CD14-positive monocyte (primary cell): ENCODE results near the gene LINC00237. TPM values are rescaled to one million over a fixed set of nuclear protein-coding genes. Genes with fewer than 3 reads are reported as not detected.

Experiments
- DNase-seq, 3 donors: peaks; one replicate each; pipeline ENCODE4 v3.0.0-alpha.2; 2011 to 2022
- H2AFZ ChIP-seq: 2 replicates; pipeline ENCODE4 v1.6.0; 2012; ENCODE audit warnings: mild to moderate bottlenecking, low read depth, low read length, inconsistent platforms; ENCODE audit not compliant: insufficient read depth, poor library complexity, severe bottlenecking
- H3K27ac ChIP-seq, 2 donors: 1 replicate in 1 of 2; 2 replicates in 1 of 2; pipeline ENCODE4 v1.5.1; 2012 to 2013; ENCODE audit warnings: low read length in 2 of 2, control low read depth in 1 of 2, inconsistent platforms in 1 of 2, low read depth in 1 of 2, mild to moderate bottlenecking in 1 of 2
- H3K27me3 ChIP-seq, 2 donors: one replicate each; pipeline versions ENCODE4 v1.6.0 to v1.6.1; 2011 to 2013; ENCODE audit warnings: low read length in 2 of 2; ENCODE audit not compliant: control insufficient read depth in 2 of 2, insufficient read depth in 2 of 2
- H3K36me3 ChIP-seq, 2 donors: replicated peaks in 1 of 2; 1 replicate in 1 of 2; 2 replicates in 1 of 2; pipeline versions ENCODE4 v1.5.1 to v1.6.1; 2012 to 2013; ENCODE audit warnings: low read length in 2 of 2, control low read depth in 1 of 2, inconsistent platforms in 1 of 2, mild to moderate bottlenecking in 1 of 2; ENCODE audit not compliant: insufficient read depth in 2 of 2, control insufficient read depth in 1 of 2
- H3K4me1 ChIP-seq, 2 donors: 1 replicate in 1 of 2; 2 replicates in 1 of 2; pipeline versions ENCODE4 v1.5.1 to v1.6.1; 2012 to 2013; ENCODE audit warnings: low read length in 2 of 2, control low read depth in 1 of 2, inconsistent platforms in 1 of 2, mild to moderate bottlenecking in 1 of 2, moderate library complexity in 1 of 2; ENCODE audit not compliant: insufficient read depth in 2 of 2, control insufficient read depth in 1 of 2
- H3K4me2 ChIP-seq: replicated peaks from 2 replicates; pipeline ENCODE3; 2012; ENCODE audit warnings: low read length, moderate library complexity, mild to moderate bottlenecking; ENCODE audit not compliant: poor library complexity, severe bottlenecking; ENCODE audit errors: extremely low read depth
- H3K4me3 ChIP-seq, 3 experiments: fragments of 200-600 bp in 1 of 3; sonication (generic) in 1 of 3; replicated peaks in 1 of 3; 1 replicate in 2 of 3; 2 replicates in 1 of 3; pipeline ENCODE4 v1.5.1; 2011 to 2013; ENCODE audit warnings: low read length in 3 of 3, mild to moderate bottlenecking in 3 of 3, control low read depth in 2 of 3, low read depth in 2 of 3, inconsistent platforms in 1 of 3, moderate library complexity in 1 of 3
- H3K79me2 ChIP-seq: 2 replicates; pipeline ENCODE4 v1.6.0; 2012; ENCODE audit warnings: mild to moderate bottlenecking, control low read depth, inconsistent platforms, low read length, moderate library complexity; ENCODE audit not compliant: insufficient read depth
- H3K9ac ChIP-seq: 2 replicates; pipeline ENCODE4 v1.6.0; 2017; ENCODE audit warnings: low read length, mild to moderate bottlenecking; ENCODE audit not compliant: insufficient read depth, poor library complexity, severe bottlenecking
- H3K9me3 ChIP-seq, 2 donors: replicated peaks in 1 of 2; 1 replicate in 1 of 2; 2 replicates in 1 of 2; pipeline versions ENCODE4 v1.5.1 to v1.6.1; 2012 to 2013; ENCODE audit warnings: low read length in 2 of 2, control low read depth in 1 of 2; ENCODE audit not compliant: control insufficient read depth in 1 of 2, insufficient read depth in 1 of 2
- H4K20me1 ChIP-seq: 2 replicates; pipeline ENCODE4 v1.6.0; 2012; ENCODE audit warnings: mild to moderate bottlenecking, low read length, control low read depth, moderate library complexity; ENCODE audit not compliant: insufficient read depth
- H3K27ac Mint-ChIP-seq, 7 donors: one replicate each; pipeline ENCODE4 v1.8.0; 2020; ENCODE audit warnings: mild to moderate bottlenecking in 7 of 7, mixed read lengths in 7 of 7, moderate library complexity in 6 of 7, inconsistent platforms in 2 of 7
- H3K27me3 Mint-ChIP-seq, 3 donors: one replicate each; pipeline ENCODE4 v1.8.0; 2021 to 2022; ENCODE audit warnings: low read depth in 3 of 3, mild to moderate bottlenecking in 3 of 3, mixed read lengths in 3 of 3, moderate library complexity in 3 of 3, inconsistent platforms in 1 of 3
- H3K36me3 Mint-ChIP-seq, 2 donors: one replicate each; pipeline ENCODE4 v1.8.0; 2020; ENCODE audit warnings: mixed read lengths in 2 of 2, inconsistent platforms in 1 of 2, mild to moderate bottlenecking in 1 of 2
- H3K4me1 Mint-ChIP-seq: one replicate; pipeline ENCODE4 v1.8.0; 2020; ENCODE audit warnings: mild to moderate bottlenecking, mixed read lengths
- H3K4me3 Mint-ChIP-seq, 2 donors: one replicate each; pipeline ENCODE4 v1.8.0; 2020; ENCODE audit warnings: mild to moderate bottlenecking in 2 of 2, mixed read lengths in 2 of 2, moderate library complexity in 1 of 2
- H3K9me3 Mint-ChIP-seq, 7 donors: one replicate each; pipeline ENCODE4 v1.8.0; 2020 to 2022; ENCODE audit warnings: mixed read lengths in 7 of 7, mild to moderate bottlenecking in 6 of 7, moderate library complexity in 6 of 7, inconsistent platforms in 2 of 7
- CTCF ChIP-seq: fragments of 200-600 bp; IDR thresholded peaks from one replicate; pipeline ENCODE4 v1.8.0; 2022; ENCODE audit warnings: antibody characterized with exemption, mild to moderate bottlenecking
- WGBS: methylation state at CpG from one replicate; pipeline ENCODE4 v1.1.5; 2013; ENCODE audit warnings: missing lambda C conversion rate; ENCODE audit not compliant: insufficient coverage; 5-methylcytosine and 5-hydroxymethylcytosine counted together
- intact Hi-C, 2 donors: fragments of 100-400 bp; cut with micrococcal nuclease; formaldehyde crosslinking; loops; one replicate each; pipeline versions ENCODE4 v1.15.0 to v1.15.1; 2023
- polyA plus RNA-seq, 3 donors: library from polyadenylated mRNA; depleted of rRNA in 1 of 3; unstranded in 2 of 3; stranded (reverse) in 1 of 3; fragments of 300-500 nt in 2 of 3; fragments of >200 nt in 1 of 3; fragmentation: Illumina TruSeq in 2 of 3; gene quantifications; 1 replicate in 2 of 3; 2 replicates in 1 of 3; pipeline ENCODE4 v1.2.3, GENCODE V29; 2012 to 2021

The LINC00237 gene
- polyA plus RNA-seq, 3 donors, result 0.31 to 0.39 TPM; not detected in 1

- TF ChIP-seq CTCF, result no peak
- peaks cover 16% of the 10 kb centered on the region in 2 donors for H3K4me1 ChIP-seq
- Mint-ChIP-seq H3K36me3 (peaks cover 2 to 10% of the 10 kb centered on the region in 2 donors), H3K27ac (peak overlapping the region in 4 of 7 donors; percentile 51 to 82 (median 56)), H3K4me1 (peaks cover 14% of the 10 kb centered on the region), H3K4me3 (peak overlapping the region; percentile 84 to 98), H3K9me3 (peaks cover 0 to 4% (median 0%) of the 10 kb centered on the region in 7 donors), H3K27me3 (peaks cover 4 to 12% (median 9%) of the 10 kb centered on the region in 3 donors)
- H3K9me3 ChIP-seq, result no peaks in the 10 kb centered on the region
- H3K4me2 ChIP-seq, result peak overlapping the region; percentile 84
- H3K27ac ChIP-seq, result peak overlapping the region in 1 of 2 donors; percentile 70
- peak overlapping the region; percentile 100 for H2AFZ ChIP-seq
- intact Hi-C loops, result loop anchor here (10.0 kb wide), 2 partner anchors 168 to 1072 kb away; partner anchors contain the start of genes CFAP61 (in 1 of the 2) and CRNKL1 (in 1 of the 2)
- H3K27me3 ChIP-seq, result no peaks in the 10 kb centered on the region
- WGBS, result 9% methylated on average over 4 of the region's 8 CpGs
- H4K20me1 ChIP-seq, result no peaks in the 10 kb centered on the region
- H3K4me3 ChIP-seq, result peak overlapping the region; percentile 82 to 90 (median 87)
- no peak for DNase-seq
- peak overlapping the region; percentile 84 for H3K9ac ChIP-seq
- H3K36me3 ChIP-seq, result no peaks in the 10 kb centered on the region
- H3K79me2 ChIP-seq, result no peaks in the 10 kb centered on the region
Observed at GRCh38 chr20:21126581-21126870, 20.4 kb upstream of the LINC00237 start.

DNA sequence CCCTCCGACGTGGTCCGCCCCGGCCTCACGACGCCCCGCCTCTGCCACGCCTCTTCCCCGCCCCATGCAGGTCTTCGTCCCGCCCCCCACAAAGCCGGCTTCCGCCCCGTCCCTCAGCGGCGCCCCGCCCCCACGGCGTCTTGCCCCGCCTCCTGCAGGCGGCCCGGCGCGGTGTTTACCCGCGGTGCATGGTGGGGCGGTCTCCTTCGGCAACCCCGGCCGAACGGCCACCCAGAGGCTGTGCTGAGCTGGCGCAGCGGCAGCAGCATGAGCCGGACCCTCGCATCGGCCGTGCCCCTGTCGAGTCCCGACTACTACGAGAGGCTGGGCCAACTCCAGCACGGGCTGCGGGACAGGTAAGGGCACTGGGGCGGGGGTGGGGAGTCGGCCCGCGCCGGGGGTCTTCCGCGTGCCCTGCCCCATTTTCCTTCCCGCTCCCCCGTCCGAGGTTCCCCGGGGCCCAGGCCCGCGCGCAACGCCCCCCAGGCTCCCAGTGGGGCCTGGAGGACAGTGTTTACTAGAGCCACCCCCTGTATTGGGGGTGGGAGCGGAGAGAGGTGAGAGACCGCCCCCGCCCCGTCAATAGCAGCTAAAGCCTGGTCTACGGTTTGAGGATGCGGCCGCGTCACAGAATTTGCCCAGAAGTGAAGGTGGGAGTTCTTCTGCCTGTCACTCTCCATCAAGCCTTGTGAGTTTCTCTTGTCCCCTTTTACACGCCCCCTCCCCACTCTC, 19.9 kb upstream of the LINC00237 start, which contains the start of gene KIZ:
TSS of gene KIZ (plus strand) at position 234 of the 732 bp plus-strand sequence. CDS start at position 268, 34 bp downstream.
- H2AFZ ChIP-seq, result peak within 1 kb of the TSS; percentile 100
- H4K20me1 ChIP-seq, result no peaks in the 10 kb centered on the region
- Mint-ChIP-seq H3K4me3 (peak within 1 kb of the TSS; percentile 84 to 98), H3K27ac (peak within 1 kb of the TSS in 6 of 7 donors; percentile 50 to 82 (median 56)), H3K4me1 (peaks cover 14% of the 10 kb centered on the region), H3K27me3 (peaks cover 4 to 12% (median 12%) of the 10 kb centered on the region in 3 donors), H3K36me3 (peaks cover 2 to 7% of the 10 kb centered on the region in 2 donors), H3K9me3 (peaks cover 0 to 4% (median 0%) of the 10 kb centered on the region in 7 donors)
- no peaks in the 10 kb centered on the region for H3K36me3 ChIP-seq
- 0% methylated on average over 43 of the region's 66 CpGs for WGBS
- H3K4me1 ChIP-seq, result peaks cover 16% of the 10 kb centered on the region in 2 donors
- DNase-seq, result peak; percentile 86 to 94 (median 90)
- H3K27ac ChIP-seq, result peak within 1 kb of the TSS in 1 of 2 donors; percentile 70
- H3K4me2 ChIP-seq, result peak within 1 kb of the TSS; percentile 84
- H3K79me2 ChIP-seq, result no peaks in the 10 kb centered on the region
- H3K4me3 ChIP-seq, result peak within 1 kb of the TSS; percentile 82 to 90 (median 87)
- intact Hi-C loops, result loop anchor here (10.0 kb wide), 2 partner anchors 169 to 1071 kb away; partner anchors contain the start of genes CFAP61 (in 1 of the 2) and CRNKL1 (in 1 of the 2)
- H3K27me3 ChIP-seq, result no peaks in the 10 kb centered on the region
- TF ChIP-seq CTCF, result no peak
- peak within 1 kb of the TSS; percentile 84 for H3K9ac ChIP-seq
- no peaks in the 10 kb centered on the region for H3K9me3 ChIP-seq
